Measurements from ENCODE around the gene FADS3.
A peak's percentile ranks its signal among the peaks of the same experiment; 100 is the strongest.

Gene FADS3

DNA sequence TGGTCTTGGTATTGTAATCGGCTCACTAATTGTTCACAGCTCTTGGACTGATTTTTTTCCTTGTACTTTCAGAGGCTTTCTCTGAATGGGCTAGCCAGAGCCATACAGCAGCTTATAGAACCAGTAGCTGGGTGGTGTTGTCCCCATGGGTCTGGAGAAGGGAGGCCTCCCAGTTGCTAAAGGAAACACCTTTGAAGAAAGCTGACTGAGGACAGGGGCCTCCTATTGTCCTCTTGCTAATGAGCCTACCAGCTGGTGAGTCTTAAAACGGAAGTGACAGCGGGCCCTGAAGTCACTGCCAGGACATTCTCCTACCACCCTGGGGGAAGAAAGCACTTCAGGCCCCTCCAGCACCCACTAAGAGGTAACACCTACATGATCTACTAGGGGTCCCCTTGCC is 9.9 kb downstream of the FADS3 start:
- peaks cover 4% of the 10 kb centered on the region for H3K9me3 Mint-ChIP-seq
- H3K27ac Mint-ChIP-seq: peak overlapping the region; percentile 2
- TF ChIP-seq, protein P1, sequence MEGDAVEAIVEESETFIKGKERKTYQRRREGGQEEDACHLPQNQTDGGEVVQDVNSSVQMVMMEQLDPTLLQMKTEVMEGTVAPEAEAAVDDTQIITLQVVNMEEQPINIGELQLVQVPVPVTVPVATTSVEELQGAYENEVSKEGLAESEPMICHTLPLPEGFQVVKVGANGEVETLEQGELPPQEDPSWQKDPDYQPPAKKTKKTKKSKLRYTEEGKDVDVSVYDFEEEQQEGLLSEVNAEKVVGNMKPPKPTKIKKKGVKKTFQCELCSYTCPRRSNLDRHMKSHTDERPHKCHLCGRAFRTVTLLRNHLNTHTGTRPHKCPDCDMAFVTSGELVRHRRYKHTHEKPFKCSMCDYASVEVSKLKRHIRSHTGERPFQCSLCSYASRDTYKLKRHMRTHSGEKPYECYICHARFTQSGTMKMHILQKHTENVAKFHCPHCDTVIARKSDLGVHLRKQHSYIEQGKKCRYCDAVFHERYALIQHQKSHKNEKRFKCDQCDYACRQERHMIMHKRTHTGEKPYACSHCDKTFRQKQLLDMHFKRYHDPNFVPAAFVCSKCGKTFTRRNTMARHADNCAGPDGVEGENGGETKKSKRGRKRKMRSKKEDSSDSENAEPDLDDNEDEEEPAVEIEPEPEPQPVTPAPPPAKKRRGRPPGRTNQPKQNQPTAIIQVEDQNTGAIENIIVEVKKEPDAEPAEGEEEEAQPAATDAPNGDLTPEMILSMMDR (IDR thresholded peaks at IDR 0.05): no peak
- H3K4me1 Mint-ChIP-seq: peaks cover 10% of the 10 kb centered on the region
- peaks cover 6% of the 10 kb centered on the region for H3K27me3 Mint-ChIP-seq (ENCODE audit: low read depth, poor library complexity)
- H3K4me3 Mint-ChIP-seq: no peak overlapping the region
- no peak for DNase-seq
- H3K36me3 Mint-ChIP-seq (ENCODE audit: low read depth): no peaks in the 10 kb centered on the region

DNA sequence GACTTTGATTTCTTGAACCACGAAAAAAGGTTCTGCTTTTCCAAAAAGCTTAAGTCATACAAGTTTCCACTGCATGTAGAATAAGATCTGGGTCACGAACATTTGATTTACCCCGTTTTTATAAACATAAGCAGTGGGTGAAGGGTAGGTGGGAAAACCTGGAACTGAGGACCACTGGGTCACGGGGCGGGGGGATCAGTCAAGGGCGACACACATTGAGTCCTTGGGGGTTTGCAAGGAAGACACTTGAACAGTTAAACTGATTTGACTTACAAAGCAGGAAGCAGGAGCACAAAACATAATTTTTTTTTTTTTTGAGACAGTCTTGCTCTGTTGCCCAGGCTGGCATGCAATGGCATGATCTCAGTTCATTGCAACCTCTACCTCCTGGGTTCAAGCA is 10.9 kb downstream of the FADS3 start:
- DNase-seq: no peak
- TF ChIP-seq, protein P1 (IDR thresholded peaks at IDR 0.05): no peak
- H3K4me3 Mint-ChIP-seq: no peak overlapping the region
- peaks cover 8% of the 10 kb centered on the region for H3K27me3 Mint-ChIP-seq (ENCODE audit: low read depth, poor library complexity)
- peaks cover 10% of the 10 kb centered on the region for H3K4me1 Mint-ChIP-seq
- no peak overlapping the region for H3K27ac Mint-ChIP-seq
- no peaks in the 10 kb centered on the region for H3K36me3 Mint-ChIP-seq (ENCODE audit: low read depth)
- H3K9me3 Mint-ChIP-seq: peaks cover 4% of the 10 kb centered on the region

DNA sequence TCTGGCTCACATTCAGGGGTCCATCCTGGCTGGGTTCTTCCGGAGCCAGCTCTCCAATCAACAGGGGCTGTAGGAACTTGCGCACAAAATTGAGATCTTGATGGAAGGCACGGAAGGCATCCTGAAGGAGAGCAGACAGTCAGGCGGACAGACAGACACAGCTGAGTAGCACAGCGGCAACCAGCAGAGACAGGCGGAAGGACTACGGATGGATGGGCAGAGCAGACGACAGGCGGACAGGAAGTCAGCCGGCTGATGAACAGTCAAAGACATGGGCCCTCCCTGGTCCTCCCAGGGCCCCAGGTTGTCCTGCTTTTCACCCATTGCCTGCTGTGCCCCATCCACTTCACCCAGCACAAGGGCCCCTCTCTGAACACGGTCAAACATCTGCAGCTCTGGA is 11.3 kb downstream of the FADS3 start:
- no peaks in the 10 kb centered on the region for H3K36me3 Mint-ChIP-seq (ENCODE audit: low read depth)
- H3K9me3 Mint-ChIP-seq: peaks cover 4% of the 10 kb centered on the region
- no peak for DNase-seq
- no peak overlapping the region for H3K4me3 Mint-ChIP-seq
- TF ChIP-seq, protein P1 (IDR thresholded peaks at IDR 0.05): no peak
- H3K27ac Mint-ChIP-seq: no peak overlapping the region
- H3K4me1 Mint-ChIP-seq: peaks cover 10% of the 10 kb centered on the region
- H3K27me3 Mint-ChIP-seq (ENCODE audit: low read depth, poor library complexity): peaks cover 11% of the 10 kb centered on the region

DNA sequence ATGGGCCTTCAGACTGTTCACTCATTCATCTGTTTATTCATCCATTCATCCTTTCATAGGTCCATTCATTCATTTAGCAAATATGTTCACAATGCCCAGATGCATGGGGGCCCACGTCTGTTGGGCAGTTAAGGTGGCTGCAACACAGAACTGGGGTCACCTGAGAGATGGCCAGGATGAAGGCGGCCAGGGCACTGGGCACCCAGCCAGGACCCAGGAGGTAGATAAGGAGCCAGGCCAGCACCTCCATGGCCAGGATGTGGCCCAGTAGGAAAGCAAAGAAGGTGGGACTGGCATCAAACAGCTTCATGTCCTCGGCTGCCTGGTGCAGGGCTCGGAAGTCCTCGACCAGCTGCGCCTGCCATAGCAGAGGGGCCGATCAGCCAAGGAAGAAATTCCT is 12.2 kb downstream of the FADS3 start:
- Mint-ChIP-seq H3K36me3 (ENCODE audit: low read depth) (no peaks in the 10 kb centered on the region), H3K9me3 (peaks cover 4% of the 10 kb centered on the region), H3K4me3 (no peak overlapping the region), H3K27ac (no peak overlapping the region), H3K27me3 (ENCODE audit: low read depth, poor library complexity) (peaks cover 10% of the 10 kb centered on the region), H3K4me1 (peaks cover 10% of the 10 kb centered on the region)
- no peak for DNase-seq
- TF ChIP-seq, protein P1 (IDR thresholded peaks at IDR 0.05): no peak

DNA sequence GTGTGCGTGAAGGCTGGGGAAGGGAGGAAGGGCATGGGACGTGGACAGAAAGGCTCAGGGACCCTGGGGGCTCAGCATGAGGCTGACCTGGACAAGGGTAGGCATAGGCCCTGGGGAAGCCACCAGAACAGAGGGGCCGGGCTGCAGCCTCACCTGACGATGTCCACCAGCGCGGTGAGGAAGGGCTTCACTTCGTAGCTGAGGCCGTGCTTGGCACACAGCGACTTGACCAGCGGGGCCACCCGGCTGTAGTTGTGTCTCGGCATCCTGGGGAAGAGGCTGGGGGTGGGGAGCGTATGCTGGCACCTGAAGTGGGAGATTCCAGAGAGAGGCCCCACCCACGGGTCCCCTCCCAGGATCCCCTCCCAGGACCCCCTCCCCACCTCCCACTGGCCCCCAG is 15.6 kb downstream of the FADS3 start:
- TF ChIP-seq, protein P1 (IDR thresholded peaks at IDR 0.05): no peak

DNA sequence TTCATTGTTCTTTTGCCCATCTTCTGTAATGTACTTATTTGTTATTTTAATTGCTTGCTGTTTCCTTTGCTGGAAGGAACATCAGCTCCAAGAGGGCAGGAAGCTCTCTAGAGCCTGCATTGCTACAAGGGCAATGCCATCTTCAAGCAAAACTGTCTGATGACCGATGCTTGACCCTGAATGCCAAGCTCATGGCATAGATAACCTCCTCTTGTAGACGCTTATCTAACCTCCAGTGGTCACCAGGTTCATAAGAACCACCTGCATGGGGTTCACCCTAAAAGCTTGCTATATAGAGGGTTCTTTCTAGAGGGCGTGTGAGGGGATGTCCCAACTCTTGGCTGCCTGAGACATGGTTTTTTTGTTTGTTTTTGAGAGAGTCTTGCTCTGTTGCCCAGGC is 16.5 kb downstream of the FADS3 start:
- Mint-ChIP-seq H3K9me3 (no peaks in the 10 kb centered on the region), H3K4me3 (no peak overlapping the region), H3K36me3 (ENCODE audit: low read depth) (no peaks in the 10 kb centered on the region), H3K4me1 (peaks cover 23% of the 10 kb centered on the region), H3K27ac (no peak overlapping the region), H3K27me3 (ENCODE audit: low read depth, poor library complexity) (peaks cover 13% of the 10 kb centered on the region)
- no peak for DNase-seq
- TF ChIP-seq, protein P1 (IDR thresholded peaks at IDR 0.05): no peak

More for the DNA sequence above, 15.6 kb downstream of the FADS3 start:
- no peak for DNase-seq
- H3K27ac Mint-ChIP-seq: no peak overlapping the region
- H3K4me3 Mint-ChIP-seq: no peak overlapping the region
- H3K27me3 Mint-ChIP-seq (ENCODE audit: low read depth, poor library complexity): peaks cover 13% of the 10 kb centered on the region
- H3K9me3 Mint-ChIP-seq: no peaks in the 10 kb centered on the region
- no peaks in the 10 kb centered on the region for H3K36me3 Mint-ChIP-seq (ENCODE audit: low read depth)
- peaks cover 23% of the 10 kb centered on the region for H3K4me1 Mint-ChIP-seq

All from nephron progenitor cell (in vitro differentiated cells).